Bronchial epithelial cell (primary cell): ENCODE data around the gene RPIA. TPM values are rescaled to one million over a fixed set of nuclear protein-coding genes. Genes with fewer than 3 reads are reported as not detected.

Experiments
- DNase-seq: peaks from one replicate; pipeline ENCODE4 v3.0.0-alpha.2; 2010; ENCODE audit warnings: low read depth
- FAIRE-seq: peaks from 2 replicates; lab custom pipeline; 2011; peaks lifted over from hg19 to GRCh38; lab: Jason Lieb, UNC
- H3K27me3 ChIP-seq: 2 replicates; pipeline ENCODE4 v1.5.1; 2011; ENCODE audit warnings: low read length; ENCODE audit not compliant: control insufficient read depth, insufficient read depth
- H3K36me3 ChIP-seq: 2 replicates; pipeline ENCODE4 v1.5.1; 2011; ENCODE audit warnings: low read length; ENCODE audit not compliant: control insufficient read depth, insufficient read depth
- H3K4me3 ChIP-seq: 2 replicates; pipeline ENCODE4 v1.5.1; 2011; ENCODE audit warnings: mild to moderate bottlenecking, low read depth, low read length, control low read depth
- CTCF ChIP-seq: IDR thresholded peaks from 2 replicates; pipeline ENCODE4 v1.5.1; 2011; ENCODE audit warnings: mild to moderate bottlenecking, moderate library complexity, low read length, control low read depth, inconsistent platforms; ENCODE audit not compliant: insufficient read depth, severe bottlenecking
- total RNA-seq: library from RNA; depleted of rRNA; stranded (reverse); fragments of >200 nt; gene quantifications from 2 replicates; pipeline ENCODE4 v1.2.1, GENCODE V29; 2014

Gene RPIA
- total RNA-seq, 1 donor from 2014 or later = 6.3 TPM

GRCh38 chr2:88657131-88657530 is 34.3 kb upstream of the RPIA start:
- Histone ChIP-seq H3K27me3 (no peaks in the 10 kb centered on the region), H3K36me3 (no peaks in the 10 kb centered on the region), H3K4me3 (no peak overlapping the region)
- DNase-seq (peak; percentile 20), FAIRE-seq (no peak)
- no peak for TF ChIP-seq CTCF

GRCh38 chr2:88658326-88658725 is 33.1 kb upstream of the RPIA start:
- Histone ChIP-seq H3K4me3 (no peak overlapping the region), H3K36me3 (no peaks in the 10 kb centered on the region), H3K27me3 (no peaks in the 10 kb centered on the region)
- DNase-seq = peak; percentile 71
- TF ChIP-seq CTCF = no peak
- FAIRE-seq = no peak

GRCh38 chr2:88658881-88659537 is 32.5 kb upstream of the RPIA start:
- no peak for FAIRE-seq
- H3K27me3 ChIP-seq = no peaks in the 10 kb centered on the region
- no peak overlapping the region for H3K4me3 ChIP-seq
- no peaks in the 10 kb centered on the region for H3K36me3 ChIP-seq
- DNase-seq = peak; percentile 76
- TF ChIP-seq CTCF = no peak

- Histone ChIP-seq H3K27me3 (no peaks in the 10 kb centered on the region), H3K4me3 (no peak overlapping the region), H3K36me3 (no peaks in the 10 kb centered on the region)
- no peak for TF ChIP-seq CTCF
- DNase-seq = peak; percentile 74
- no peak for FAIRE-seq
These were observed 31.9 kb upstream of the RPIA start for GRCh38 chr2:88659538-88659915.

GRCh38 chr2:88660622-88661021 is 30.9 kb upstream of the RPIA start:
- no peak for FAIRE-seq
- Histone ChIP-seq H3K27me3 (no peaks in the 10 kb centered on the region), H3K36me3 (no peaks in the 10 kb centered on the region), H3K4me3 (no peak overlapping the region)
- DNase-seq = no peak
- TF ChIP-seq CTCF = no peak

- Histone ChIP-seq H3K27me3 (no peaks in the 10 kb centered on the region), H3K36me3 (no peaks in the 10 kb centered on the region), H3K4me3 (no peak overlapping the region)
- TF ChIP-seq CTCF = no peak
- DNase-seq (no peak), FAIRE-seq (peak; percentile 76)
These were observed 24.9 kb upstream of the RPIA start for GRCh38 chr2:88666576-88666975.
